ENCODE results near the gene NT5DC4. TPM values are rescaled to one million over a fixed set of nuclear protein-coding genes. Genes with fewer than 3 reads are reported as not detected.

Gene NT5DC4
- total RNA-seq, 6 experiments from 2014 or later = not detected

DNA sequence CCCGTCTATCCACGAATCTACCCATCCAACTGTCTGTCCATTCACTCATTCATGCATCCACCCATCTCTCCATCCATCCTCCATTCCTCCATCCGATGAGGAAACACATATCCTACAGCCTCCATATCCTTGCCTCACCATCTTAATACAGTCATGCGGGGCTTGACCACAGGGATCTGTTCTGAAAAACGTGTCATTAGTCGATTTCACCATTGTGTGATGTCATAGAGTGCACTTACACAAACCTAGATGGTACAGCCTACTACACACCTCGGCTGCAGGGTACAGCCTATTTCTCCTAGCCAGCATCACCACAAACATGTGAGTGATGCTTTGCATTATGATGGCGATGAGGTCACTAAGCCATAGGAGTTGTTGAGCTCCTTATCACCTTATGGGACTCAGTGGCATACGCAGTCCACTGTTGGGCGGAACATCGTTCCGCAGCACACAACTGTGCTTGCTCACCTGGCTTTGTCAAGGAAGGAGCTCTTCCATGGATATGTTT is 1.9 kb upstream of the NT5DC4 start:
- no peak overlapping the region for H3K4me3 Mint-ChIP-seq
- H3K27ac Mint-ChIP-seq = no peak overlapping the region
- peaks cover 17% of the 10 kb centered on the region for H3K4me1 Mint-ChIP-seq (ENCODE audit: low read depth)
- H3K9me3 Mint-ChIP-seq = peaks cover 4% of the 10 kb centered on the region; the same call in 1 of the 2 replicates
- TF ChIP-seq CTCF (IDR thresholded peaks at IDR 0.05) = no peak
- H3K36me3 Mint-ChIP-seq (ENCODE audit: low read depth) = no peaks in the 10 kb centered on the region
- DNase-seq = no peak
- peaks cover 3% of the 10 kb centered on the region for H3K27me3 Mint-ChIP-seq (ENCODE audit: insufficient read depth)

- no peak for TF ChIP-seq CTCF (IDR thresholded peaks at IDR 0.05)
- H3K4me1 Mint-ChIP-seq (ENCODE audit: low read depth) = peaks cover 7% of the 10 kb centered on the region; the same call in 1 of the 2 replicates
- H3K27ac Mint-ChIP-seq = no peak overlapping the region
- H3K9me3 Mint-ChIP-seq = peaks cover 4% of the 10 kb centered on the region; the same call in 1 of the 2 replicates
- H3K36me3 Mint-ChIP-seq (ENCODE audit: low read depth) = no peaks in the 10 kb centered on the region
- H3K4me3 Mint-ChIP-seq = no peak overlapping the region
- peaks cover 3% of the 10 kb centered on the region for H3K27me3 Mint-ChIP-seq (ENCODE audit: insufficient read depth)
- no peak for DNase-seq
These were observed 1.2 kb downstream of the NT5DC4 start for GRCh38 chr2:112721819-112722522.

- H3K36me3 Mint-ChIP-seq (ENCODE audit: low read depth) = no peaks in the 10 kb centered on the region
- H3K4me1 Mint-ChIP-seq (ENCODE audit: low read depth) = peaks cover 10% of the 10 kb centered on the region; the same call in 1 of the 2 replicates
- no peak overlapping the region for H3K4me3 Mint-ChIP-seq
- H3K27me3 Mint-ChIP-seq (ENCODE audit: insufficient read depth) = peaks cover 3% of the 10 kb centered on the region
- TF ChIP-seq CTCF (IDR thresholded peaks at IDR 0.05) = no peak
- no peak overlapping the region for H3K27ac Mint-ChIP-seq
- H3K9me3 Mint-ChIP-seq = no peaks in the 10 kb centered on the region
- no peak for DNase-seq
These were observed 2.2 kb downstream of the NT5DC4 start for GRCh38 chr2:112722816-112723546.

DNA sequence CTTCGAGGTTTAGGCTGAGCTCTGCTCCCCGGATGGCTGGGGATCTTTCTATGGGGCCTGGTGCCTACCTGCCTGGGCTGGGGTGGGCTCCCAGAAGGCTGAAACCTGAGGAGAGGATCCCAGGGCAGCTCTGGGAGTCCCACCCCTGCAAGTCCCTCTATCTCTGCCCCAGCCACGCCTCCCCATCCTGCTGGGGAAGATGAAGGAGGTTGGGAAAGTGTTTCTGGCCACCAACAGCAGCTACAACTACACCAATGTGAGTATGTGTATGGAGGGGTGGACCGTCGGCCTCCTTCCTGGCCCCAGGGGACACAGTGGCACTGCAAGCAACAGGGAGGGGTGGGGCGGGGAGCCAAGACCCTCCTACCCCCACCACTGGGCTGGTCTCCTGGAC is 2.7 kb downstream of the NT5DC4 start:
- no peak for DNase-seq
- TF ChIP-seq CTCF (IDR thresholded peaks at IDR 0.05) = no peak
- H3K4me3 Mint-ChIP-seq = no peak overlapping the region
- no peak overlapping the region for H3K27ac Mint-ChIP-seq
- no peaks in the 10 kb centered on the region for H3K36me3 Mint-ChIP-seq (ENCODE audit: low read depth)
- H3K9me3 Mint-ChIP-seq = no peaks in the 10 kb centered on the region
- H3K27me3 Mint-ChIP-seq (ENCODE audit: insufficient read depth) = peaks cover 3% of the 10 kb centered on the region
- H3K4me1 Mint-ChIP-seq (ENCODE audit: low read depth) = peaks cover 16% of the 10 kb centered on the region; the same call in 1 of the 2 replicates

GRCh38 chr2:112723995-112724394 is 3.2 kb downstream of the NT5DC4 start:
- H3K4me1 Mint-ChIP-seq (ENCODE audit: low read depth) = peaks cover 16% of the 10 kb centered on the region; the same call in 1 of the 2 replicates
- peaks cover 3% of the 10 kb centered on the region; the same call in 1 of the 2 replicates for H3K27me3 Mint-ChIP-seq (ENCODE audit: insufficient read depth)
- TF ChIP-seq CTCF (IDR thresholded peaks at IDR 0.05) = no peak
- no peak overlapping the region for H3K27ac Mint-ChIP-seq
- no peak for DNase-seq
- H3K4me3 Mint-ChIP-seq = no peak overlapping the region
- no peaks in the 10 kb centered on the region for H3K9me3 Mint-ChIP-seq
- H3K36me3 Mint-ChIP-seq (ENCODE audit: low read depth) = no peaks in the 10 kb centered on the region
